GM11168 (cell line): Measurements from ENCODE around the gene NMNAT2.
"Not testable (repeated sequence)": the region's sequence is repeated elsewhere in the genome, so short reads cannot be mapped to it uniquely, and the experiment has no call there.

Experiments used
- in situ Hi-C: fragments of 300-500 bp; cut with MboI; formaldehyde crosslinking; loops from one replicate; pipeline ENCODE4 v1.12.0; 2022; ENCODE audit warnings: low sequenced_read_pairs; ENCODE audit not compliant: unreplicated experiment

Gene NMNAT2

DNA sequence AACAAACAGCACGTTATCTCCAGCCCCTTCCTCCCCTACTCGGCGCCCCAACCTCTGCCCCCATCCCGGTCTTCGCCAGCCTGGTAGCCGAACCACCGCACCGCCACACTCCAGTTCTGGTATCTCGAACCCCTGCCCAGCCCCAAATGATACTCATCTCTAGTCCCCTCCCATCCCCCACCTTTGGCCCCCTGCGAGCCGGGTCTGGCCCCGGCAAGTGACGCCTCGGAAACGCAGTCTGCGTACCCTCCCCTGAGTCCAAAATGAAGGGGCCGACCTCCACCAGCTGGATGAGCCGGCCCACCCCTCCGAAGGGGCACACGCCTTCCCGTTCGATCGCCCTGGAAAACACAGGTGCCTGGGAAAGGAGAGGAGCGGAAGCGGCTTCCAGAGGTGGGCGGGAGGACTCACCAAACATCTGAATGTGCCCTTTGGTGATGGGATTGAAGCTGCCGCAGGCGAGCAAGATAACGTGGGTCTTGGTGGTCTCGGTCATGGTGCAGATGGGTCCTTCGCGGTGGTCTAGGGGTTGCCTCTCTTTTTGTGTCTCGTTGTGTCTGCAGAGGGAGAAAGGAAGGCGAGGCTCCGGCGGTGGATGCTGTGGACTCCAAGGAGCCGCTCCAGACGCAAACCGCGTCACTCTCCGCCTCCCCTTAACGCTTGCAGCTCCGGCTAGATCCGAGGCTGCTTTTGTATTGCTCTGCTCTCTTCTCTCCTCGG is at the start of gene NMNAT2:
NMNAT2 (minus strand) TSS at position 609 of the 720 bp plus-strand sequence; CDS start at position 496, 113 bp downstream.
- in situ Hi-C loops: no loop called here

GRCh38 chr1:183467687-183468086 is 49.5 kb upstream of the NMNAT2 start:
- in situ Hi-C loops: no loop called here

- in situ Hi-C loops: no loop called here
These were observed 48.6 kb upstream of the NMNAT2 start for GRCh38 chr1:183466781-183467180.

DNA sequence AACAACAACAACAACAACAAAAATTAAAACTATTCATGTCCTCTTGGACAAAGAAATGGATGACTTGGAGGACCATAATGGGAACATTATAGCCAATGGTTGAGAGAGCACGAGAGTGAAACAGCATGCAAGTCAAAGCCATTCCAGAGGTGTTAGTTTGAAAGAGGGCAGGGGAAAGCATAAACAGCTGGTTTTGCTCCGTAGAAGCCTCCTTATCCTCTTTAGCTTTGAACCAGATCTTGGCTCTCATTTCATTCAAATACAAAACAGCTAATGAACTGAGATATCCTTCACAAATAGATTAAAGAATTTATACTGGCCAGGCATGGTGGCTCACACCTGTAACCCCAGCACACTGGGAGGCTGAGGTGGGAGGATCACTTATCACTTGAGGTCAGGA is 45.4 kb upstream of the NMNAT2 start:
- in situ Hi-C loops: no loop called here

GRCh38 chr1:183461350-183461749 is 43.2 kb upstream of the NMNAT2 start:
- in situ Hi-C loops: no loop called here

- in situ Hi-C loops: no loop called here
These were observed 42.4 kb upstream of the NMNAT2 start for GRCh38 chr1:183460596-183460995.

- in situ Hi-C loops: no loop called here
These were observed 39.3 kb upstream of the NMNAT2 start for GRCh38 chr1:183457449-183457848.

DNA sequence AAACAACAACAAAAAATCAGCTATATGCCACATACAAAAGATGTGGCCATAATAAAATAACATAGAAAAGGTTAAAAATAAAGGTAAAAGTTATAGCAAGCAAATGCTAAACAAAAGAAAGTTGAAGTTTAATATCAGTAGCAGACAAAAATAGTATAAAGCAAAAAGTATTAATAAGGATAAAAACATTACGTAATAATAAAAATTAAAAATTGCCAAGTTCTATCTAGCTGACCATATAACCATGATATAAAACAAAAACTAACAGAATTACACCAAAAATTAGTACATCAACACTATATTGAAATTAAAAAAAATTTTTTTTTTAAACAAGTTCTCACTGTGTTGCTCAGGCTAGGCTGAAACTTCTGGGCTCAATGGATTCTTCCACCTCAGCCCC is 38.6 kb upstream of the NMNAT2 start:
- in situ Hi-C loops: no loop called here

DNA sequence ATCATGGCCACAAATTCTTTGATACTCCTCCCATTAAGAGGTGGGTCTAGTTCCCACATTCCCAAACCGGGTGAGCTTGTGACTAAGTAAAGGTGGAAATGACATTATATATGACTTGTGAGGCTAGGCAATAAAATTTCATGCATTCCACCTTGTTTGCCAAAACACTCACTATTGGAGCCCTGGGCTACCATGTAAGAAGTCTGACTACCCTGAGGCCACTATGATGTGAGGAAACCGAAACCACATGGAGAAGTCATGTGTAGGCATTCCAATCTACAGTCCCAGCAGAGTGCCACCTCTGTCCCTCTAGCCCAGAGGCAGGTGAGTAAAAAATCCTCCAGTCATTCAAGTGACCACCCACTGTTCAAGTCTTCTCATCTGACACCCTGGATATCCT is 36.2 kb upstream of the NMNAT2 start:
- in situ Hi-C loops: no loop called here

- in situ Hi-C loops: no loop called here
These were observed 31.9 kb upstream of the NMNAT2 start for GRCh38 chr1:183450093-183450492.

GRCh38 chr1:183449223-183449770 is 31.1 kb upstream of the NMNAT2 start:
- in situ Hi-C loops: no loop called here

DNA sequence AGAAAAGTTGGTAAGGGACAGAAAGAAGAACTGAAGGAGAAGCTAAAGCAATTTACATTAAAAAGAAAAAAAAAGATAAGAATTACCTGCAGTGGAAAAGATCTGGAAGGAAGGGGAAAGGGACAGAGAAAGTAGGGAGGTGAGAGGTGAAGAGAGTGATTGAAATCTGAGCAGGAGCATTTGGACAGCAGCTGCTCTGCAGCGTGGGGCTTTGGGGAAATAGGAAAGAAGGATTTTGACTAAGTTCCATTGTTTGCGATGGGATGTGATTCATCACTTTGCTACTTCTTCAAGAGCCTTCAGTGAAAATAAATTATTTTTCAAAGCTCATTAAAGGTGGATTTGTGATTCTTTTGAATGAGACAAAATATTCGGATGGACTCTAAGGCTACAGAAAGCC is 26.1 kb upstream of the NMNAT2 start:
- in situ Hi-C loops: no loop called here

DNA sequence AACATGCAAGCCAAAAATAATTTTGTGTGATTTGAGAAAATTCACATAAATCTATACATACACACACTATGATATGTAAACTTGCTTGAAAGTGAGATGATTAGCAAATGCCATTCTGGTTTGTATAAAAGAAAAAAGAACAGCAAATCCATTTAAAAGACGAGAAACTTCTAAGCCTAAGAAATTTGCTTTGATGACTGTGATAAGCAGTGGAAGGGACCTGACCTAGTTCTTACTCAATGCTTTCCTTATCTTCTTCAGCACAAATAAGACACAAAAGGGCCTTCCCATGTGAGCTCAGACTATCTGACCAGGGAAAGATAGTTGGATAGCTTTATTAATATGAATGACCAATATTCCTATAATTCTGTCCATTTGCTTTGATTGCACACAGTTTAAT is 25.3 kb upstream of the NMNAT2 start:
- in situ Hi-C loops: no loop called here

GRCh38 chr1:183443011-183443410 is 24.8 kb upstream of the NMNAT2 start:
- in situ Hi-C loops: no loop called here

GRCh38 chr1:183438060-183438459 is 19.9 kb upstream of the NMNAT2 start:
- in situ Hi-C loops: no loop called here

DNA sequence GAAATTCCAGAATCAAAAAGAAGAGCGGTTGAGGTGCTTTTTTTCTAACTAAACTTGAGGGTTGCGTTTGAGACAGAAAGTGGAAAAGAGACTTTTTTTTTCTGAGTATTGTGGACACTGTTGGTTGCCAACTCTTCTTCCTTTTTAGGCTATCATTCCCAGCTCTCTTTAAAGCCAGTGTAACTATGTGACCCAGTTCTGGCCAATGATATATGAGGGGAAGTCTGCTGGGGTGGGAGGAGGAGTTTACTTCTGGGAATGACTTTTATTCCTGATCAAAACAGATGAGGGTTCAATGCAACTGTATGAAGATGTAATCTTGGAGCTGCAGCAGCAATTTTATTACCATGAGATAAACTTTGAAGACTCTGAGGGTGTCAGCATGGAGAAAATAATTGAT is 17.3 kb upstream of the NMNAT2 start:
- in situ Hi-C loops: no loop called here

DNA sequence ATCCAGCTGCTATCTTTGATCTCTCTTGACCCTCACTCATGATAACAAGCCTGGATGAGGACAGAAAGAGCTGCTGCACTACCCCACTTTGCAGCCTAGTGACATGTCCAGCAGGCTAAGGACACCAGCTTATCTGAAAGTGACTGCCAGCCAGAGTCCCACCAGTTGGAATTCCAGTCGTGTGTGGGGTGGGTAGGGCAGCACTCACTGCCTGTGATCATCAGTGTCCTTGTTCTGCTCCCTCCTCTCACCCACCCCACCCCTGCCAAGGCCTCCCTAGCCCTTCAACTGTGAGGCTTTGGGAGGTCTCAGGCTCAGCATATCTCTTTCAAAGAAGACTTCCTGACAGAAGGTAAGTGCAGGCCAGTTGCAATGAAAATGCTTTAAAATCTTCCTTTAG is 15.5 kb upstream of the NMNAT2 start:
- in situ Hi-C loops: no loop called here

- in situ Hi-C loops: no loop called here
These were observed 14.3 kb upstream of the NMNAT2 start for GRCh38 chr1:183432548-183432875.

GRCh38 chr1:183431840-183432547 is 13.8 kb upstream of the NMNAT2 start:
- in situ Hi-C loops: no loop called here

DNA sequence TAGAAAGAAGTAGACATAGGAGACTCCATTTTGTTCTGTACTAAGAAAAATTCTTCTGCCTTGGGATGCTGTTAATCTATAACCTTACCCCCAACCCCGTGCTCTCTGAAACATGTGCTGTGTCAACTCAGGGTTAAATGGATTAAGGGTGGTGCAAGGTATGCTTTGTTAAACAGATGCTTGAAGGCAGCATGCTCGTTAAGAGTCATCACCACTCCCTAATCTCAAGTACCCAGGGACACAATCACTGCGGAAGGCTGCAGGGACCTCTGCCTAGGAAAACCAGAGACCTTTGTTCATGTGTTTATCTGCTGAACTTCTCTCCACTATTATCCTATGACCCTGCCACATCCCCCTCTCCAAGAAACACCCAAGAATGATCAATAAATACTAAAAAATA is 9.4 kb upstream of the NMNAT2 start:
- in situ Hi-C loops: not testable (repeated sequence)

DNA sequence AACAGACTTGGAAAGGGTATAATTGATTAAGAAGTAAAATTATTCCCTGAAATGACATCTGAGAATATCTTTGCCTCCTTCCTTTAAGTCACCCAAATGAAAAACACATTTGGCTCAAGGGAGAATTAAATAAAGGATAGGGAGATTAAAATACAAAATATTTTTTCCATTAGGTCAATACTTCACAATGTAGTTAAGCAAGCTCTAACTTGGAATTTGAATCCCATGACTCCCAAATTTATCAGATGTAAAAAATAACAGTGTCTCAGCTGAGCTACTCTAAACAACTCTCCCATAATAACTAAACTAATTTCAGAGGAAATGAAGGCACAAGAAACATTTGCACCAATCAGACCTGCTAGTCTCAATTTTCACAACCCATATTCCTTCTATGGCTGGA is 6.5 kb upstream of the NMNAT2 start:
- in situ Hi-C loops: no loop called here

DNA sequence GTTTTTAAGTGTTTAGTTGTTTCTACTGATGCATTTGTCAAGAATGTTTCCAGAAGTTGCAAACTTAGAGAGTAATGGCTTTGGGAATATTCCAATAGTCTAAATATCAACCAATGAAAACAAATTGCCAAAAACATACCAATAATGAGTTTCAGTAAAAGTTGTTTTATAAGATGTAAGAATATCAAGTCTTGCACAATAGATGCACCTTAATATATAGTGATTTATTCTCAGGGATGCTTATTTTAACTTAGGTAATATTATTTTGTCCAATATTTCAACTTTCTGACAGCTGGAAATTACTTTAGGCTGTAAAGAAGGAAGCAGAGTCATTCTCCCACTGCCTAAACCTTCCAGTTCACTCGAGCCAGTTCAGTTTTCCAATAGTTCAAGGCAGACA is 5.4 kb upstream of the NMNAT2 start:
- in situ Hi-C loops: no loop called here
